SU-DHL-6 (cell line): ENCODE measurements around the gene INA.

ENCODE experiments used
- EZH2phosphoT487 ChIP-seq: fragments of 200-600 bp; sonication (generic), shearing (Covaris generic); conservative IDR thresholded peaks from 2 replicates; pipeline ENCODE4 v1.6.1; 2018; ENCODE audit warnings: mild to moderate bottlenecking, antibody characterized with exemption, low read length, moderate library complexity, mixed read lengths
- TF ChIP-seq, protein P1 (sequence below): fragments of 200-600 bp; sonication (generic); IDR thresholded peaks from one replicate; pipeline ENCODE4 v1.5.1; 2017; ENCODE audit warnings: antibody characterized with exemption, mild to moderate bottlenecking, low read length, moderate library complexity; ENCODE audit not compliant: insufficient read depth, poor library complexity, severe bottlenecking

GRCh38 chr10:103278537-103278823 is 1.5 kb downstream of the INA start:
- TF ChIP-seq, protein P1, sequence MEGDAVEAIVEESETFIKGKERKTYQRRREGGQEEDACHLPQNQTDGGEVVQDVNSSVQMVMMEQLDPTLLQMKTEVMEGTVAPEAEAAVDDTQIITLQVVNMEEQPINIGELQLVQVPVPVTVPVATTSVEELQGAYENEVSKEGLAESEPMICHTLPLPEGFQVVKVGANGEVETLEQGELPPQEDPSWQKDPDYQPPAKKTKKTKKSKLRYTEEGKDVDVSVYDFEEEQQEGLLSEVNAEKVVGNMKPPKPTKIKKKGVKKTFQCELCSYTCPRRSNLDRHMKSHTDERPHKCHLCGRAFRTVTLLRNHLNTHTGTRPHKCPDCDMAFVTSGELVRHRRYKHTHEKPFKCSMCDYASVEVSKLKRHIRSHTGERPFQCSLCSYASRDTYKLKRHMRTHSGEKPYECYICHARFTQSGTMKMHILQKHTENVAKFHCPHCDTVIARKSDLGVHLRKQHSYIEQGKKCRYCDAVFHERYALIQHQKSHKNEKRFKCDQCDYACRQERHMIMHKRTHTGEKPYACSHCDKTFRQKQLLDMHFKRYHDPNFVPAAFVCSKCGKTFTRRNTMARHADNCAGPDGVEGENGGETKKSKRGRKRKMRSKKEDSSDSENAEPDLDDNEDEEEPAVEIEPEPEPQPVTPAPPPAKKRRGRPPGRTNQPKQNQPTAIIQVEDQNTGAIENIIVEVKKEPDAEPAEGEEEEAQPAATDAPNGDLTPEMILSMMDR, result no peak
- no peak for TF ChIP-seq EZH2phosphoT487
